ENCODE results near the gene RPL26. TPM values are rescaled to one million over a fixed set of nuclear protein-coding genes. Genes with fewer than 3 reads are reported as not detected.

The RPL26 gene
- total RNA-seq, 4 donors from 2014 or later, result 2,728 to 5,465 (median 3,162) TPM

- Histone ChIP-seq H3K36me3 (no peaks in the 10 kb centered on the region), H3K4me3 (replicated peaks in 1 of 3) (no peak overlapping the region), H3K27ac (peak overlapping the region; percentile 54 to 68 (median 61)), H3K9me3 (no peaks in the 10 kb centered on the region), H3K4me1 (peaks cover 0 to 26% of the 10 kb centered on the region in 2 donors), H3K27me3 (no peaks in the 10 kb centered on the region)
- intact Hi-C loops (cut with DNase I), result no loop called here
- 17 to 30% methylated on average over 5 of the region's 5 CpGs for WGBS, 2 donors
- peak; percentile 83 to 84 for DNase-seq
- TF ChIP-seq CTCF (IDR thresholded peaks at IDR 0.05) (no peak), POLR2A (IDR thresholded peaks at IDR 0.05) (no peak)
These were observed 37.3 kb upstream of the RPL26 start for GRCh38 chr17:8420041-8420934.

- Histone ChIP-seq H3K4me3 (replicated peaks in 1 of 3) (no peak overlapping the region), H3K36me3 (no peaks in the 10 kb centered on the region), H3K9me3 (no peaks in the 10 kb centered on the region), H3K27me3 (no peaks in the 10 kb centered on the region), H3K27ac (no peak overlapping the region), H3K4me1 (peaks cover 0 to 26% of the 10 kb centered on the region in 2 donors)
- WGBS, 2 donors, result 66 to 67% methylated on average over 1 of the region's 1 CpG
- TF ChIP-seq POLR2A (IDR thresholded peaks at IDR 0.05), result no peak
- no peak for TF ChIP-seq CTCF (IDR thresholded peaks at IDR 0.05)
- intact Hi-C loops (cut with DNase I), result no loop called here
- DNase-seq, result no peak
These were observed 36.3 kb upstream of the RPL26 start for GRCh38 chr17:8419305-8419704.

- 56 to 79% methylated on average over 1 of the region's 1 CpG for WGBS, 2 donors
- H3K4me3 ChIP-seq (replicated peaks in 1 of 3), result no peak overlapping the region
- intact Hi-C loops (cut with DNase I), result no loop called here
- H3K27ac ChIP-seq, result no peak overlapping the region
- no peaks in the 10 kb centered on the region for H3K9me3 ChIP-seq
- TF ChIP-seq CTCF (IDR thresholded peaks at IDR 0.05), result no peak
- no peak for TF ChIP-seq POLR2A (IDR thresholded peaks at IDR 0.05)
- no peak for DNase-seq
- no peaks in the 10 kb centered on the region for H3K27me3 ChIP-seq
- no peaks in the 10 kb centered on the region for H3K36me3 ChIP-seq
- H3K4me1 ChIP-seq, result peaks cover 0 to 26% of the 10 kb centered on the region in 2 donors
These were observed 35.5 kb upstream of the RPL26 start for GRCh38 chr17:8418471-8418870.

- WGBS, 2 donors, result 86 to 91% methylated on average over 4 of the region's 4 CpGs
These were observed 34.8 kb upstream of the RPL26 start for GRCh38 chr17:8417806-8418205.

More at GRCh38 chr17:8417806-8418205, 34.8 kb upstream of the RPL26 start:
- no peaks in the 10 kb centered on the region for H3K27me3 ChIP-seq
- H3K4me1 ChIP-seq, result peaks cover 0 to 26% of the 10 kb centered on the region in 2 donors
- intact Hi-C loops (cut with DNase I), result no loop called here
- no peaks in the 10 kb centered on the region for H3K9me3 ChIP-seq
- H3K4me3 ChIP-seq (replicated peaks in 1 of 3), result no peak overlapping the region
- no peak for DNase-seq
- TF ChIP-seq POLR2A (IDR thresholded peaks at IDR 0.05) (no peak), CTCF (IDR thresholded peaks at IDR 0.05) (no peak)
- H3K27ac ChIP-seq, result no peak overlapping the region
- no peaks in the 10 kb centered on the region for H3K36me3 ChIP-seq

All from thyroid gland (tissue), 4 donors.